Endodermal cell (in vitro differentiated cells): Measurements from ENCODE around the gene KCNC1. TPM values are rescaled to one million over a fixed set of nuclear protein-coding genes. Genes with fewer than 3 reads are reported as not detected.

Source experiments
- DNase-seq: peaks from one replicate; pipeline ENCODE4 v3.0.0-alpha.2; 2017
- H3K27ac ChIP-seq: 2 replicates; pipeline ENCODE4 v1.5.1; 2013; ENCODE audit warnings: mild to moderate bottlenecking, low read depth, low read length, moderate library complexity
- H3K27me3 ChIP-seq: 2 replicates; pipeline ENCODE4 v1.6.1; 2013; ENCODE audit warnings: mild to moderate bottlenecking, low read length, moderate library complexity; ENCODE audit not compliant: insufficient read depth, control insufficient read depth, poor library complexity, severe bottlenecking
- H3K36me3 ChIP-seq: 2 replicates; pipeline ENCODE4 v1.7.0; 2013; ENCODE audit warnings: mild to moderate bottlenecking, low read length, moderate library complexity; ENCODE audit not compliant: control insufficient read depth, insufficient read depth
- H3K4me1 ChIP-seq: one replicate; pipeline ENCODE4 v1.7.0; 2013; ENCODE audit warnings: low read length; ENCODE audit not compliant: control insufficient read depth, insufficient read depth
- H3K4me3 ChIP-seq: 2 replicates; pipeline ENCODE4 v1.5.1; 2013; ENCODE audit warnings: mild to moderate bottlenecking, low read length, moderate library complexity
- H3K9ac ChIP-seq: 2 replicates; pipeline ENCODE4 v1.6.1; 2013; ENCODE audit warnings: mild to moderate bottlenecking, low read length, moderate library complexity; ENCODE audit not compliant: poor library complexity, severe bottlenecking; ENCODE audit errors: extremely low read depth
- H3K9me3 ChIP-seq: 2 replicates; pipeline ENCODE4 v1.6.1; 2013; ENCODE audit warnings: mild to moderate bottlenecking, low read length, moderate library complexity; ENCODE audit not compliant: control insufficient read depth
- H3K27ac Mint-ChIP-seq: 2 replicates; pipeline ENCODE4 v1.8.0; 2020; ENCODE audit warnings: mixed read lengths
- H3K27me3 Mint-ChIP-seq: 2 replicates; pipeline ENCODE4 v1.8.0; 2021; ENCODE audit warnings: mild to moderate bottlenecking, mixed read lengths; ENCODE audit not compliant: insufficient read depth
- H3K36me3 Mint-ChIP-seq: 2 replicates; pipeline ENCODE4 v1.8.0; 2020; ENCODE audit warnings: low read depth, mixed read lengths
- H3K4me1 Mint-ChIP-seq: 2 replicates; pipeline ENCODE4 v1.8.0; 2020; ENCODE audit warnings: mixed read lengths
- H3K4me3 Mint-ChIP-seq: 2 replicates; pipeline ENCODE4 v1.8.0; 2020; ENCODE audit warnings: mild to moderate bottlenecking, moderate library complexity, mixed read lengths
- H3K9me3 Mint-ChIP-seq: 2 replicates; pipeline ENCODE4 v1.8.0; 2020; ENCODE audit warnings: mild to moderate bottlenecking, mixed read lengths
- CTCF ChIP-seq: fragments of 200-600 bp; sonication (generic); conservative IDR thresholded peaks from 2 replicates; pipeline ENCODE4 v1.5.0; 2021; ENCODE audit warnings: antibody characterized with exemption, mild to moderate bottlenecking
- WGBS, 2 experiments: methylation state at CpG; one replicate each; pipeline versions ENCODE4 v1.1.5 to v1.1.7; 2013; ENCODE audit warnings: missing lambda C conversion rate in 2 of 2, mixed read lengths in 1 of 2; ENCODE audit not compliant: insufficient coverage in 1 of 2, insufficient read length in 1 of 2; 5-methylcytosine and 5-hydroxymethylcytosine counted together
- total RNA-seq, 2 donors: library from RNA; stranded (reverse); fragmentation: NEBNext Ultra II Directional in 1 of 2; extraction: Animal tissue kit (Norgen Biotek cat#: 25700) in 1 of 2; gene quantifications; 2 replicates in 1 of 2; 3 replicates in 1 of 2; pipeline ENCODE4 v1.2.1, GENCODE V29; 2021

Gene KCNC1
- total RNA-seq, 2 donors from 2014 or later: not detected

DNA sequence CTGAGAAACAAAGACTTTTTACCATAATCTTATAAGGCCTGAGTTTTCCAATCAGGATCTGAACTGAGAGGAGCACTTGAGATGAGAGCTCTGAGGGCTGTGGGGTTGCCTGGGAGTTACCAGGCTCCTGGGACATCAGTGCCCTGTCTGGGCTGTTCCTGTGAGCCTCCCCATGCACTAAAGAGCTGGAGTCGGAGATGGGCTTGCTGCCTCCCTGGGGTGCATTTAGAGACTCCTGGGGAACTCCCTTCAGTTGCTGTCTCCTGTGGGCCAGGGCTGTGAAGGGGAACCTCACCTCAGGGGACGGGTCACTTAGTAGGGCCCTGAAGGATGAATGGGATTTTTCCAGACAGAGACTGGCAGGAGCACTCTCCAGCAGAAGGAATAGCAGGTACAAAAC is 33.3 kb downstream of the KCNC1 start:
- Histone ChIP-seq H3K9me3 (no peaks in the 10 kb centered on the region), H3K9ac (no peak overlapping the region), H3K36me3 (no peaks in the 10 kb centered on the region), H3K27ac (no peak overlapping the region), H3K4me1 (no peaks in the 10 kb centered on the region), H3K4me3 (no peak overlapping the region), H3K27me3 (no peaks in the 10 kb centered on the region)
- 83 to 85% methylated on average over 1 to 2 of the region's 2 CpGs for WGBS, 2 experiments
- DNase-seq: no peak
- no peaks in the 10 kb centered on the region for H3K27me3 Mint-ChIP-seq
- no peak overlapping the region for H3K4me3 Mint-ChIP-seq
- H3K36me3 Mint-ChIP-seq: no peaks in the 10 kb centered on the region
- no peak overlapping the region for H3K27ac Mint-ChIP-seq
- TF ChIP-seq CTCF: no peak
- H3K4me1 Mint-ChIP-seq: no peaks in the 10 kb centered on the region
- H3K9me3 Mint-ChIP-seq: no peaks in the 10 kb centered on the region

DNA sequence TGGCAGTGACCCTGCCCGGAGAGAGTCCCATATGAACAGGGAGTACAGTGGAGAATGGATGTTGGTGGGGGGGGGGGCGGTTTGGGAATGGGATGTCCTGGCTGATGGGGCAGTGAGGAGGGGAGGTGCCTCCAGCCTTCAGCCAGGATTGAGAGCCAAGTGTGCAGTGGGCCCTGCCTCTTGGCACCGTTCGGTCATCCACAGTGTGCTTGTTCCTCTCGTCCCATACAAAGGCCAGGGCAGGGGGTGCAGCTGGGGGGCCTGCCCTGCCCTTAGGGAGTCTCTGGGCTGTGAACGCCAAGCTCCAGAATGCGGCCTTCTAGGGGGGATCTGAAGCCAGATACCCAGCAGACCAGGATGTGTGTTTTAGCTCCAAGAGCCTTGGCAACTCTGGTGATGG is 34.0 kb downstream of the KCNC1 start:
- H3K27ac Mint-ChIP-seq: no peak overlapping the region
- Histone ChIP-seq H3K9ac (no peak overlapping the region), H3K27me3 (no peaks in the 10 kb centered on the region), H3K36me3 (no peaks in the 10 kb centered on the region), H3K9me3 (no peaks in the 10 kb centered on the region), H3K27ac (no peak overlapping the region), H3K4me3 (no peak overlapping the region), H3K4me1 (no peaks in the 10 kb centered on the region)
- H3K4me1 Mint-ChIP-seq: no peaks in the 10 kb centered on the region
- H3K9me3 Mint-ChIP-seq: no peaks in the 10 kb centered on the region
- no peak for DNase-seq
- no peak for TF ChIP-seq CTCF
- 92 to 97% methylated on average over 5 to 7 of the region's 7 CpGs for WGBS, 2 experiments
- no peaks in the 10 kb centered on the region for H3K36me3 Mint-ChIP-seq
- H3K4me3 Mint-ChIP-seq: no peak overlapping the region
- H3K27me3 Mint-ChIP-seq: no peaks in the 10 kb centered on the region

GRCh38 chr11:17769218-17769617 is 34.6 kb downstream of the KCNC1 start:
- WGBS, 2 experiments: 100% methylated on average over 1 of the region's 1 CpG; no CpG with 5 or more reads in 1 of the 2 experiments
- Mint-ChIP-seq H3K4me3 (no peak overlapping the region), H3K9me3 (no peaks in the 10 kb centered on the region), H3K27ac (no peak overlapping the region), H3K36me3 (no peaks in the 10 kb centered on the region), H3K27me3 (no peaks in the 10 kb centered on the region), H3K4me1 (no peaks in the 10 kb centered on the region)
- Histone ChIP-seq H3K9me3 (no peaks in the 10 kb centered on the region), H3K36me3 (no peaks in the 10 kb centered on the region), H3K27me3 (no peaks in the 10 kb centered on the region), H3K9ac (no peak overlapping the region), H3K27ac (no peak overlapping the region), H3K4me1 (no peaks in the 10 kb centered on the region), H3K4me3 (no peak overlapping the region)
- DNase-seq: no peak
- no peak for TF ChIP-seq CTCF
